HEK293 (cell line): ENCODE data around the gene TMEM92.

ENCODE experiments used
- CTCF ChIA-PET: fragments of 350-600 bp; formaldehyde crosslinking; extraction: SDS; loops from one replicate; lab custom pipeline; 2021; ENCODE audit warnings: antibody characterized with exemption; lab: Yijun Ruan, JAX
- POLR2A ChIA-PET: fragments of 300-600 bp; formaldehyde crosslinking; extraction: SDS; loops from one replicate; lab custom pipeline; 2020; ENCODE audit warnings: antibody characterized with exemption, inconsistent platforms; lab: Yijun Ruan, JAX
- H3K27ac ChIP-seq: fragments of 200-500 bp; sonication (Bioruptor generic); 2 replicates; pipeline ENCODE4 v1.5.1; 2014; ENCODE audit warnings: low read depth, low read length, control low read depth, inconsistent platforms; ENCODE audit errors: extremely low read depth
- H3K36me3 ChIP-seq, 2 experiments: fragments of 200-500 bp in 1 of 2; sonication (Bioruptor generic) in 1 of 2; 1 replicate in 1 of 2; 2 replicates in 1 of 2; pipeline ENCODE4 v1.5.1; 2014 to 2017; ENCODE audit warnings: inconsistent platforms in 2 of 2, low read length in 2 of 2; ENCODE audit not compliant: control insufficient read depth in 2 of 2, insufficient read depth in 1 of 2
- H3K4me1 ChIP-seq: fragments of 200-500 bp; sonication (Bioruptor generic); 2 replicates; pipeline ENCODE4 v1.5.1; 2014; ENCODE audit warnings: mild to moderate bottlenecking, low read length, inconsistent platforms; ENCODE audit not compliant: control insufficient read depth, insufficient read depth
- H3K4me3 ChIP-seq: 2 replicates; pipeline ENCODE4 v1.5.1; 2011; ENCODE audit warnings: low read depth, mild to moderate bottlenecking, control low read depth, low read length, moderate library complexity
- H3K9me3 ChIP-seq: fragments of 200-500 bp; sonication (Bioruptor generic); 2 replicates; pipeline ENCODE4 v1.5.1; 2014; ENCODE audit warnings: low read depth, low read length, inconsistent platforms; ENCODE audit not compliant: control insufficient read depth, insufficient read depth
- MEIS1 ChIP-seq: sonication (generic); formaldehyde crosslinking; IDR thresholded peaks from 2 replicates; pipeline ENCODE4 v1.8.1; 2022; ENCODE audit warnings: missing genetic modification reagents, mild to moderate bottlenecking, borderline replicate concordance
- PBX3 ChIP-seq: sonication (generic); formaldehyde crosslinking; IDR thresholded peaks from 2 replicates; pipeline ENCODE4 v1.8.1; 2022; ENCODE audit warnings: mild to moderate bottlenecking, moderate library complexity, missing genetic modification reagents
- SCRT1 ChIP-seq: fragments of 450-650 bp; formaldehyde crosslinking; IDR thresholded peaks from 2 replicates; pipeline ENCODE4 v1.5.1; 2016; ENCODE audit warnings: missing biosample characterization, missing genetic modification characterization, borderline replicate concordance
- ZBTB11 ChIP-seq: fragments of 450-650 bp; formaldehyde crosslinking; conservative IDR thresholded peaks from 2 replicates; pipeline ENCODE4 v1.5.1; 2016; ENCODE audit warnings: low read depth, missing biosample characterization, missing genetic modification characterization
- ZFP37 ChIP-seq: fragments of 450-650 bp; formaldehyde crosslinking; IDR thresholded peaks from 2 replicates; pipeline ENCODE4 v1.5.1; 2016; ENCODE audit warnings: missing biosample characterization, missing genetic modification characterization
- ZNF10 ChIP-seq: fragments of 450-650 bp; formaldehyde crosslinking; IDR thresholded peaks from 2 replicates; pipeline ENCODE4 v1.5.1; 2017; ENCODE audit warnings: missing biosample characterization, missing genetic modification characterization
- ZNF121 ChIP-seq: fragments of 450-650 bp; formaldehyde crosslinking; IDR thresholded peaks from 2 replicates; pipeline ENCODE4 v1.5.1; 2016; ENCODE audit warnings: missing biosample characterization, missing genetic modification characterization
- ZNF23 ChIP-seq: fragments of 450-650 bp; formaldehyde crosslinking; IDR thresholded peaks from 2 replicates; pipeline ENCODE4 v1.5.1; 2016; ENCODE audit warnings: missing biosample characterization, missing genetic modification characterization, borderline replicate concordance
- ZNF311 ChIP-seq: fragments of 450-650 bp; formaldehyde crosslinking; IDR thresholded peaks from 2 replicates; pipeline ENCODE4 v1.5.1; 2017; ENCODE audit warnings: missing biosample characterization, missing genetic modification characterization, borderline replicate concordance
- ZNF391 ChIP-seq: fragments of 450-650 bp; formaldehyde crosslinking; IDR thresholded peaks from 2 replicates; pipeline ENCODE4 v1.5.1; 2016; ENCODE audit warnings: low read depth, missing biosample characterization, missing genetic modification characterization, borderline replicate concordance
- ZNF398 ChIP-seq: fragments of 450-650 bp; formaldehyde crosslinking; IDR thresholded peaks from 2 replicates; pipeline ENCODE4 v1.5.1; 2017; ENCODE audit warnings: missing biosample characterization, missing genetic modification characterization
- ZNF510 ChIP-seq: fragments of 450-650 bp; formaldehyde crosslinking; IDR thresholded peaks from 2 replicates; pipeline ENCODE4 v1.5.1; 2018; ENCODE audit warnings: mild to moderate bottlenecking, missing genetic modification characterization, missing biosample characterization; ENCODE audit not compliant: insufficient replicate concordance
- ZNF561 ChIP-seq: fragments of 450-650 bp; IDR thresholded peaks from 2 replicates; pipeline ENCODE4 v1.5.1; 2018; ENCODE audit warnings: missing biosample characterization, missing genetic modification characterization, borderline replicate concordance
- ZNF596 ChIP-seq: fragments of 450-650 bp; IDR thresholded peaks from 2 replicates; pipeline ENCODE4 v1.5.0; 2018; ENCODE audit warnings: missing biosample characterization, mild to moderate bottlenecking, missing genetic modification characterization, moderate library complexity
- ZNF600 ChIP-seq: fragments of 450-650 bp; formaldehyde crosslinking; IDR thresholded peaks from 2 replicates; pipeline ENCODE4 v1.5.1; 2016; ENCODE audit warnings: missing biosample characterization, missing genetic modification characterization
- ZNF623 ChIP-seq: fragments of 450-650 bp; formaldehyde crosslinking; IDR thresholded peaks from 2 replicates; pipeline ENCODE4 v1.5.1; 2016; ENCODE audit warnings: missing biosample characterization, missing genetic modification characterization
- ZNF670 ChIP-seq: fragments of 450-650 bp; formaldehyde crosslinking; IDR thresholded peaks from 2 replicates; pipeline ENCODE4 v1.5.1; 2016; ENCODE audit warnings: missing biosample characterization, missing genetic modification characterization, low read depth
- ZNF792 ChIP-seq: fragments of 450-650 bp; formaldehyde crosslinking; IDR thresholded peaks from 2 replicates; pipeline ENCODE4 v1.5.1; 2016; ENCODE audit warnings: missing biosample characterization, missing genetic modification characterization
- ZNF843 ChIP-seq: fragments of 450-650 bp; formaldehyde crosslinking; IDR thresholded peaks from 2 replicates; pipeline ENCODE4 v1.5.1; 2016; ENCODE audit warnings: missing biosample characterization, missing genetic modification characterization
- TF ChIP-seq, protein P1 (sequence below): fragments of 450-650 bp; formaldehyde crosslinking; IDR thresholded peaks from 2 replicates; pipeline ENCODE4 v1.5.1; 2016; ENCODE audit warnings: missing biosample characterization, missing genetic modification characterization
- TF ChIP-seq, protein P2 (sequence below): fragments of 450-650 bp; formaldehyde crosslinking; IDR thresholded peaks from 2 replicates; pipeline ENCODE4 v1.5.1; 2017; ENCODE audit warnings: missing biosample characterization, missing genetic modification characterization

TMEM92 gene

GRCh38 chr17:50267074-50267841 lies 7.0 kb upstream of the TMEM92 start:
- ChIA-PET CTCF (interaction anchor here (0.6 to 21.9 kb wide), 9 partner anchors 10 to 246 kb away, joined by 3 to 487 read pairs (median 6); partner anchors contain the start of gene COL1A1), POLR2A (interaction anchor here (0.5 to 1.3 kb wide), 2 partner anchors 56 to 98 kb away, joined by 3 to 5 read pairs; no protein-coding TSS in a partner anchor)
- no peaks in the 10 kb centered on the region for H3K36me3 ChIP-seq
- no peaks in the 10 kb centered on the region for H3K9me3 ChIP-seq
- H3K4me3 ChIP-seq = no peak overlapping the region
- H3K27ac ChIP-seq = no peak overlapping the region; the same call in 1 of the 2 replicates
- H3K4me1 ChIP-seq = peaks cover 12% of the 10 kb centered on the region
- no peak for TF ChIP-seq ZNF792 (tag by site-specific recombination)
- TF ChIP-seq ZNF398 = peak; percentile 38; the same call in 1 of the 2 replicates
- no peak for TF ChIP-seq ZNF23 (tag by site-specific recombination)

DNA sequence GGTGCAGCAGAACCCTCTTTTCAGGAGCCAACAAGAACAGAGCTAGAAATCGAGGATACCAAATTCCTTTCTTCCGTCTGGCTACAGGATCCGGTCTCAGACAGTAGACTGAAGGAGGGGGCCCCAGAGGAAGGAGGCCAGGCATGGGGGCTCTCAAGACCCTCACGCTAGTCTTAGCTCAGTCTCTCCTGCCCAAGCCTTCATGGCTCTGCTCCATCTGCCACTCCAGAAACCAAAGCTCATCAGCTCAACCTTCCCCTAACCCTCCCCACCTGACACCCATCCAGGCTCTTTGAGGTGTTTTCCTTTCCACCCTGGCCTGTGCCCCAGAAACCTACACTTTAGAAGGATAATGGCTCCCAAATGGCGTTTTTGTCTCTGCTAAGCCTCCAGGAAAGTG lies 6.2 kb upstream of the TMEM92 start:
- H3K9me3 ChIP-seq = no peaks in the 10 kb centered on the region
- no peak overlapping the region for H3K27ac ChIP-seq
- ChIA-PET CTCF (interaction anchor here (0.6 to 21.9 kb wide), 8 partner anchors 11 to 246 kb away, joined by 3 to 487 read pairs (median 6); partner anchors contain the start of gene COL1A1), POLR2A (interaction anchor here (0.5 kb wide), 1 partner anchor 99 kb away, joined by 3 read pairs; no protein-coding TSS in a partner anchor)
- H3K4me1 ChIP-seq = peaks cover 12% of the 10 kb centered on the region
- no peak overlapping the region for H3K4me3 ChIP-seq
- H3K36me3 ChIP-seq = no peaks in the 10 kb centered on the region
- TF ChIP-seq, protein P1, sequence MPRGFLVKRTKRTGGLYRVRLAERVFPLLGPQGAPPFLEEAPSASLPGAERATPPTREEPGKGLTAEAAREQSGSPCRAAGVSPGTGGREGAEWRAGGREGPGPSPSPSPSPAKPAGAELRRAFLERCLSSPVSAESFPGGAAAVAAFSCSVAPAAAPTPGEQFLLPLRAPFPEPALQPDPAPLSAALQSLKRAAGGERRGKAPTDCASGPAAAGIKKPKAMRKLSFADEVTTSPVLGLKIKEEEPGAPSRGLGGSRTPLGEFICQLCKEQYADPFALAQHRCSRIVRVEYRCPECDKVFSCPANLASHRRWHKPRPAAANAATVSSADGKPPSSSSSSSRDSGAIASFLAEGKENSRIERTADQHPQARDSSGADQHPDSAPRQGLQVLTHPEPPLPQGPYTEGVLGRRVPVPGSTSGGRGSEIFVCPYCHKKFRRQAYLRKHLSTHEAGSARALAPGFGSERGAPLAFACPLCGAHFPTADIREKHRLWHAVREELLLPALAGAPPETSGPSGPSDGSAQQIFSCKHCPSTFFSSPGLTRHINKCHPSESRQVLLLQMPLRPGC = no peak
- TF ChIP-seq ZNF121 (tag by site-specific recombination) (no peak), ZFP37 (no peak), ZNF23 (tag by site-specific recombination) (no peak), MEIS1 (CRISPR knock-in tag) (no peak), ZNF398 (no peak), ZNF391 (no peak), ZNF600 (no peak), ZNF843 (tag by site-specific recombination) (no peak), ZNF670 (tag by site-specific recombination) (no peak), ZBTB11 (no peak), ZNF623 (tag by site-specific recombination) (no peak), ZNF510 (no peak), ZNF596 (tag by site-specific recombination) (no peak), ZNF311 (tag by site-specific recombination) (no peak), SCRT1 (tag by site-specific recombination) (no peak), PBX3 (CRISPR knock-in tag) (no peak), ZNF10 (tag by site-specific recombination) (no peak), ZNF561 (tag by site-specific recombination) (no peak)
- TF ChIP-seq, protein P2, sequence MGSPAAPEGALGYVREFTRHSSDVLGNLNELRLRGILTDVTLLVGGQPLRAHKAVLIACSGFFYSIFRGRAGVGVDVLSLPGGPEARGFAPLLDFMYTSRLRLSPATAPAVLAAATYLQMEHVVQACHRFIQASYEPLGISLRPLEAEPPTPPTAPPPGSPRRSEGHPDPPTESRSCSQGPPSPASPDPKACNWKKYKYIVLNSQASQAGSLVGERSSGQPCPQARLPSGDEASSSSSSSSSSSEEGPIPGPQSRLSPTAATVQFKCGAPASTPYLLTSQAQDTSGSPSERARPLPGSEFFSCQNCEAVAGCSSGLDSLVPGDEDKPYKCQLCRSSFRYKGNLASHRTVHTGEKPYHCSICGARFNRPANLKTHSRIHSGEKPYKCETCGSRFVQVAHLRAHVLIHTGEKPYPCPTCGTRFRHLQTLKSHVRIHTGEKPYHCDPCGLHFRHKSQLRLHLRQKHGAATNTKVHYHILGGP = no peak
